GM12873 (cell line): ENCODE results near the gene CYFIP2.

Experiments
- TF ChIP-seq, protein P1 (sequence below): IDR thresholded peaks from 2 replicates; pipeline ENCODE4 v1.5.1; 2012; ENCODE audit warnings: low read depth, mild to moderate bottlenecking, moderate library complexity, low read length, control low read depth; ENCODE audit not compliant: insufficient read depth; ENCODE audit errors: missing control alignments

Gene CYFIP2

DNA sequence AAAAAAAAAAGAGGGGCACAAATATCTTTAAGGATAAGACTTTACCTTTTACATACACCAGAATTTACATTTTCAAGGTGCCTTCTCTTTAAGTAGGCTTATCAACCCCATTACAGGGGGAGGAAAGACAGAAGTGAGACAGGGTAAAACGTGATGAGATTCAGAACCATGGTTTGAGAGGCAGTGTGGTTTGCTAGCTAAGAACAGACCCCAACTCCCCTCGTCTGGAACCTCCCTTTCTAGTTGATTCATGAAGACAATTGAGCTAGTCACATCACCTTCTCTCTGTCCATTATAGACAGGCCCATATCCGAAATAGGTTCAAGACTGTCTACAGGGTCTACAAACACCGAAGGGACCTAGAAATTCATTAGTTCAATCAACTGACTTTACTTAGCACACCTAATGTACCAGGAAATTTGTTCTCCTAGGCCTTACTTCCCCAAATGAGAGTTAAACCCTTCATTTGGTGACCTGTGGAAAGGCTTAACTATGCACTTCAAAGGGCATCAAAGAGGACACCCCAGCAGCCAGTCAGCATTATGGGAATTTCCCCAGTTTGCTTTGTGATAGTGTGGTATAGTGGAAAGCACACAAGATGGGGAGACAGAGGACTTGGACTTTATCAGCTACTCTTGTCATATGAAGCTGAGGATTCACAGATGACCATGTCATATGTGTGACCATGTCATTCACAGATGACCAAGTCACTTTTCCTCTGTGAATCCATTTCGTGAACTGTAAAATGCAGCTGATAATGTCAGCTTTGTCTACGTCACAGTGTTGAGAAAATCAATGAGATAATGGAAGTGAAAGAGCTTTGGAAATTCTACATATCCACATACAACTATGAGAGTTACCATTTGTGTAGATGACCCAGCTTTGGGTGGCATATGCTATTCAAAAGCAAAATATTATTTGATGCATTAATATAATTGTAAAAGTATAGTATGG, 40.2 kb upstream of the CYFIP2 start:
- TF ChIP-seq, protein P1, sequence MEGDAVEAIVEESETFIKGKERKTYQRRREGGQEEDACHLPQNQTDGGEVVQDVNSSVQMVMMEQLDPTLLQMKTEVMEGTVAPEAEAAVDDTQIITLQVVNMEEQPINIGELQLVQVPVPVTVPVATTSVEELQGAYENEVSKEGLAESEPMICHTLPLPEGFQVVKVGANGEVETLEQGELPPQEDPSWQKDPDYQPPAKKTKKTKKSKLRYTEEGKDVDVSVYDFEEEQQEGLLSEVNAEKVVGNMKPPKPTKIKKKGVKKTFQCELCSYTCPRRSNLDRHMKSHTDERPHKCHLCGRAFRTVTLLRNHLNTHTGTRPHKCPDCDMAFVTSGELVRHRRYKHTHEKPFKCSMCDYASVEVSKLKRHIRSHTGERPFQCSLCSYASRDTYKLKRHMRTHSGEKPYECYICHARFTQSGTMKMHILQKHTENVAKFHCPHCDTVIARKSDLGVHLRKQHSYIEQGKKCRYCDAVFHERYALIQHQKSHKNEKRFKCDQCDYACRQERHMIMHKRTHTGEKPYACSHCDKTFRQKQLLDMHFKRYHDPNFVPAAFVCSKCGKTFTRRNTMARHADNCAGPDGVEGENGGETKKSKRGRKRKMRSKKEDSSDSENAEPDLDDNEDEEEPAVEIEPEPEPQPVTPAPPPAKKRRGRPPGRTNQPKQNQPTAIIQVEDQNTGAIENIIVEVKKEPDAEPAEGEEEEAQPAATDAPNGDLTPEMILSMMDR: no peak

DNA sequence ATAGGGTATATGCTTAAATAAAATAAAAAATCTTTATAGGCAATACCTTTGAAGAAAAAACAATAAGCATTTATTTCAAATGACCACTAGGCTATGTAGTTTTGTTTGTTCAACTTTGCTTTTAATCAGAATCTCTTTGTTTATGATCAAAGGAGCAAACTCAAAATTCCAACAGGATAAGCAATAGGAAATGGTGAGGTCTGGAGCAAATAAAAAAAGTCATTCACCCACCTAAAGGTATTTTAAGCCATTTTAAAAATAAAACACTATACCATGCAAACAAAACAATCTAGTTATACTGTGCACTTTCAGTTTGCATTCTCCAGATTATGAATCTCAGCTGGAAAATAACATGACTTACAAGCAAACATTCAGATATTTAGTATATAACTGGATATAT, 35.3 kb upstream of the CYFIP2 start:
- TF ChIP-seq, protein P1: no peak

DNA sequence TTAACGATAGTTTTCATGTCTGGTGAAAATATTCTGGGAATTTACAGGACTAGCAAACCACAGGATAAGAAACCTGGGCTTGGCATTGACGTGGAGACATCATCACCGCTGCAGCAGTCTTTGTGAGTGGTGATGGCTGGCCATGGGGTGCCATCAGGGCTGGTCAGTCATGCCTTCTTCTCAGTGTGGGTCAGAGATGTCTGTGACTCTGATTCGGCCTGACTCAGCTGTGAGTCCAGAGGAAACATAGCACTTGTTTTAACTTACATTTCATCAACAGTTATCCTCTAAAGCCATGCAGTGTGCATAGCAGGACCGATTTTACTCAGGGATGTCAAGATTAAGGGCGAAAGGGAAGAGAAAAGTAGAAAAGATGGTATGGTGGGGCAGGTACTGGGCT, 33.2 kb upstream of the CYFIP2 start:
- TF ChIP-seq, protein P1: no peak

DNA sequence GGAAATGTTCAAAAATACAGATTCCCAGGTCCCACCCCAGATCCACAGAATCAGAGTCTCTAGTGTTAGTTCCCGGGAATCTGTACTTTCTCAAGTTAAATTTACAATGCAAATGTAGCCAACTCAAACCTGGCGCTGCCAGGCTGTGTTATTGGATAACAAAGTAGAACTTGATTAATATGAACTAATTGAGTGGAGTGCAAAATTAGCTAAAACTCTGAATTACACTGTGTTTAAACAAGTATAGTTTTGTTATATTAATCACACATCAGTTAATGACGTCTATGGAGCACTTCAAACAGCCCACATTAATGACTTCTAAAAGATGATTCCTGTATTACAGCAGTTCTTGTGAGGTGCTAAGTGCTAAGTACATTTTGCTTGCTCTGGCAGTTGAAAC, 32.4 kb upstream of the CYFIP2 start:
- TF ChIP-seq, protein P1: no peak

DNA sequence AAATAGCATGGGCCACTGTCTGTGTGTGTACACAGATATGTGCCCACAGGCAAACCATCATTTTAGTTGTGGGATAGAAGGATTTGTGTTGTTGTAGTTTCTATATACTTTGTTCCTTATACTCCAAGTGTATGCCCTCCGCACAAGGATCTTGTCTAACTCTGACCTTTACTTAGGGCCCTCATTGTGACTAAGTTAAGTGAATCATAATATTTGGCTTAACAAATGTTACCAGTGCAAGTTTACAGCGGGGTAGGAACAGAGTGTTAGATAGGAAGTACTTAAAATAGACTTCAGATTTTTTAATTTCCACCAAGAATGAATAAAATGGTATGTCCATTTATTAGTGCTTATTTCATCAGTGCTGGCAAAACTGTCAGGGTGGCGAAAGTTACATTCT, 29.5 kb upstream of the CYFIP2 start:
- TF ChIP-seq, protein P1: no peak

DNA sequence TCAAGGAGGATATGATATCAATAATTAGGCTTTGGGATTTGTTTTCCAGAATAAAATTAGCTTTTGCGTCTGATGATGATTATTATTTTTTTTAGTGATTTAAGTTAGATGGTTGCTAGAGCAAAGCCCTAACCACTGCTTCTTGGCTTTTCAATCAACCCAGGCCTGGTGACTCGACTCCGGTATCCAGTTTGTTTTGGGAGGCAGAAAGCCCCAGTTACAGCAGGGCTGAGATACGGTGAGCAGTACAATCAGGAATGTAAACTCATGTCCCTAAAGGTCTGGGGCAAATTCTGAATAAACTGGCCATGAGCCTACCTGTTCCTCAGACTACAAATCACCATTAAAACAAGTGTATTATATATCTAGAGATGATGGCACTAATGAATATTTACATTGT, 24.4 kb upstream of the CYFIP2 start:
- TF ChIP-seq, protein P1: no peak

DNA sequence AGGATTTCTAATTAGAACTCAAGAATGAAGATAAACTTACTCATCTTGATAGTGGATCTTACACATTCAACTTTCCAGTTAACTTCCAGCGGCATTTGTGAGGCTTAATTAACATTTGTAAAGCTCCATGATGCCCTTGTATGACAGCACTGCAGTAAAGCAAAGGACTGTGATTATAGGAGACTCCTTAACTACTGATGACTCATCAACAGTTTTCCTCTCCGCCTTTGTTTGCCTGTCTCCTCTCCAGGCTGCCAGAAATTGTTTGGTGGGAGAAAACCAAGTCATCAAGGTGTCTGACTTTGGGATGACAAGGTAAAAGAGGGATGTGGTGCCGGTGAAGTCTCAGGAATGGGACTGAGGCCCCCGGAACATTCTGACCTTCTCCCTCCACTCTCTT, 20.4 kb upstream of the CYFIP2 start:
- TF ChIP-seq, protein P1: no peak
